Stromal cell of bone marrow (primary cell): ENCODE measurements around the gene USP49.

ENCODE experiments used
- DNase-seq: peaks from one replicate; pipeline ENCODE4 v3.0.0-alpha.2; 2012; ENCODE audit warnings: low read depth

USP49 gene

DNA sequence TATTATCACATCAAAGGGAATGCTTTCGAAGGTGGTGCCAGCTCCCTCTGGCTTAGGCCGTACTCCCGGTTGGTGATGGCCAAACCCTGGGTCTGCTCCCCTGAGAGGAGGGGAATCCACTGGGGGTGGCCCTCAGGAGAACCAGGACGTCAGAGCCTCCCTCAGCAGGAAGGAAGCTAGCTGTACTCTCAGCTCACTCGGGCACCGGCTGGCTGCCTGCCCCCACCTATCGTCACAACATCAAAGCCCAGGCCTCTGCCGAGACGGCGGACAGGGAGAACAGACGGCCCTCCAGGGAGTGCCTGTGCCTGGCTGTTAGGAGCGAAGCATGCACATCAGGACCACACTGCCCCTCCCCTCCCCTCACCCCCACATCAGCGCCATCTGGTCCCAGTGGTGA, 138.8 kb downstream of the USP49 start:
- DNase-seq = no peak

DNA sequence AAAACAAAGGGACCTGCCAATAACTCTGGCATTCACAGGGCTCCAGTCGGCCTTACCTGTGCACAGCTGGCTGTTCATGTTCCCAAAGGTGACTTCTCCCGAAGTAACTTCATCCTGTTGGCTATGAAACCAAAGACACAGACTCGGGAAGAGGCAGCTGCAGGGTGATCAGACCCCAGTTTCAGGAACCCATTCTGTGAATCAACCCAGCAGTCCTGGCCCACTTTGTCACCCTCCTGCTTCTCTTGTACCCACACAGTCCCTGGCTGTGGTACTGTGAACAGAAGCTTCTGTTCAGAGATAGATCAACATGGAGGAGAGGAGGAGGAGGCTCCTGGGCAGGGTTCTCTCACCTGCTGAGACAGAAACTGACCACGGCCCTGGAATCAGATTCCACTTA, 139.3 kb downstream of the USP49 start:
- DNase-seq = no peak

DNA sequence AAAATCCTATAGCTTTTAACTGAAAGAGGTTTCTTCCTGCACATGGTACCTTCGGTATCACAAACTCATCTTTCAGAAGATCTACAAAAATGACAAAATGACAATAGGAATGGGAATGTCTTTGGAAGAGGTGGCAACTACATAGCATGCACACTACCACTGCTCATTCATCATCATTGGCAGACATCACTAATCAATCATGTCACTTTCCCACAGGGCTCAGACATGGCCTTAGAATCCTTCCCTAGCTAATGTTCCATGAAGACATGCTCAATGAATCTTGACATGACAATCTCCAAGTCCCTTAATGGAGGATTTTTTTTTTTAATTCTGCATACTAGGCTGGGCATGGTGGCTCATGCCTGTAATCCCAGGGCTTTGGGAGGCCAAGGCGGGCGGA, 144.8 kb downstream of the USP49 start:
- no peak for DNase-seq

DNA sequence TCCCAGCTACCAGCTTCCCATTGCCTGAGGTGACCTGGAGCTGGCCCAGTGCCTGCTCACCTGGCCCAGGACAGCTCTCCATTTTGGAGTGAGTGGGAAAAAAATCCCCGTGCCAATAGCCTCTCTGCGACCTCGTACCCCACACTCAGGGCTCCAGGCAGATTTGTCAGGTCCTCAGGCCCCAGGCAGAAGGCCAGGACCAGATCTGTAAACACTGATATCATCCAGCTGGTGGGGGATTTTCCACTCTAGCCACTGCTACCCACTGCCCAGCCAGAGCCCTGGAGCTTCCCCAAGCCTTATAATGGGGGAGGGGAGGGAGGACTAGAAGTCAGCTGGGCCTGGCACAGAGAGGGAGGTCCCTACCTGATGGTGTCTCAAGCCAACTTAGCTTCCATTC, 146.6 kb downstream of the USP49 start:
- DNase-seq = no peak

DNA sequence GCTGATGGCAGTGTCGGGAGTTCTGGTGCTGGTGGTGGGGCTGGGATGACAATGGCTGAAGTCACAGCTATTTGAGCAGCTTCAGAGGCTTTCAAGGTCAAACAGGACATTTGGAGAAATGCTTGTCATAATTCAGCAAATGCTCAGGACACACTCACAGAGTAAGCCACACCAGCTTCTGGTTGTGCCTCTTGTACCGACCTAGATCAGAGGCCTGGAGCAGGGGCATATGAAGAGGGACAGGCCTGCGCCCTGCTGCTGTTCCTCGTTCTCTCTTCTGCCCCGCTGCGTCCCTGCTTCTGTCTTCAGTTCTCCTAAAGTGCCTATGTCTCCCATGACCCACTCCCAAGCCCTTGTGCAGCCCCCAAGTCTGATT, 147.1 kb downstream of the USP49 start:
- no peak for DNase-seq

DNA sequence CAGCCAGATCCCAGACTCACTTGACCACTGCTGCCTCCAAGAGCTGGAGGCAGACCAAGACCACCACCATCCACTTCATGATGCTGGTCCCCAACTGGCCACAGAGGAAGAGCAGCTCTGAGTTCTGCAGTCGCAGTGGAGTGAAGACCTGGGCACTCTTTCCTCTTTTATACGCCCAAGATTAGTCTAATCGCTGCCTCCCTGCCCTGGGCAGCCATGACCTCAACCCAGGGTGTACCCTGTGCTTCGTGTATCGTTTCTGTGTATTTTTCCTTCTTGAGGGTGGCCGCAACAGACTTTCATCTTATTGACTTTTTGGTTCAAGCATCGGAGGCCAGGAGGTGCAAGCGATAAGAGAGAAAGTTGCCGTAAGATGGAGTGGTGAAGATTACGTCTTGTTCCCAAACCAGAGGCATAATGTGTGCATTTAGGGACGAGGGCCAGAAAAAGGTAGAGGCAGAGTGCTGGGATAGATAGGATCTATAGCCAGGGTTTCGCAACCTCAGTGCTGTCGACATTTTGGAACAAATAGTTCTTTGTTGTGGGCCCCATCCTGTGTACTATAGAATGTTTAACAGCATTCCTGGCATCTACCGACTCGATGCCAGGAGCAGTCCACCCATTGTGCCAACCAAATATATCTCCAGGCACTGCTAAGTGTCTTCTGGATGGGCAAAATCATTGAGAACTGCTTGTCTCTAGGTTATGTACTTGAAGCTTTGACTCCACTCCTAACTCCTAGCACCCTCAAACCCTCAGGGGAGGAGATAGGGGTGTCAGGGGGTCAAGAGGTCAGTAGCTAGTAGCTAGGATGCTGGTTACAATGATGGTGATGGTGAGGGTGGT, 147.7 kb downstream of the USP49 start, which contains the start of gene PGC:
Gene PGC (minus strand): TSS at position 142 of the 846 bp plus-strand sequence. CDS start 63 bp downstream, at position 79.
- no peak for DNase-seq

DNA sequence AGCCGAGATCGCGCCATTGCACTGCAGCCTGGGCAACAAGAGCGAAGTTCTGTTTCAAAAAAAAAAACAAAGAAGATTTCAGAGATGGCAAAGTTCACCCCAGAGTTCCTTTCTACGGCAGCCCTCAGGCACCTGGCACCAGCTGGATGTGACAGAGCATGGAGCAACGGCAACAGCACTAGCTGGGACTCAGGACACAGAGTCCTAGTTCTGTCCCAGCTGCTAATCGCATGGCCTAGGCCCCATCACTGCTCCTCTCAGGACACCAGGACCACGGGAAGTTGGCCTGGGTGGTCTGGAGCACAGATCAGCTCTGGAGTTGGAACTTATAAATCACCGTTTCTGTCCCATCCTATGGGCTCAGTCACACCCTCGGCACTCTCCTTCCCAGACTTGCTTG, 149.1 kb downstream of the USP49 start:
- DNase-seq = no peak

DNA sequence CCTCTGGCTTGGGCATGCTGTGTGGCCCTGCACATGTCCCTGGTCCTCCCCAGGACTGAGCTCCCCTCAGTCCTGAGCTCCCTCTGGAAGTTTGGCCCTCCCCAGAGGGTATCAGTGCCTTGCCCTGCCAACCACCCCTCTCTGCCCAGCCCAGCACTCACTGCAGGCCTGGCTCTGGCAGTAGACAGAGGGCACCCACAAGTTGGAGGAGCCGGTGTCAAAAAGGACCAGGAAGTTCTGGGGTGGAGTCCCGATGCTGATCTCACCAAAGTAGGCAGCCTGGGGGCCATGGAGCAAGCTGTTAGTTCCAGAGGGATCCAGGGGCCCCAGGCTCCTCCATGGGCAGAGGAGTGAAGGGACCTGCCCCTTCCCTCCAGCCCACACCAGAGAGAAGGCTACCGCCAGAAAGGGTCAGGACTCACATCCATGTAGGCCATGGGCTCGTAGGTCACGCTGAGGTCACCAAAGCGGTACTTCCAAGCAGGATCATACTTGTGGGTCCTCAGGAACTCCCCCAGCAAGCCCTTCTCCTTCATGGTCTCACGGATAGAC, 150.9 kb downstream of the USP49 start:
- no peak for DNase-seq

DNA sequence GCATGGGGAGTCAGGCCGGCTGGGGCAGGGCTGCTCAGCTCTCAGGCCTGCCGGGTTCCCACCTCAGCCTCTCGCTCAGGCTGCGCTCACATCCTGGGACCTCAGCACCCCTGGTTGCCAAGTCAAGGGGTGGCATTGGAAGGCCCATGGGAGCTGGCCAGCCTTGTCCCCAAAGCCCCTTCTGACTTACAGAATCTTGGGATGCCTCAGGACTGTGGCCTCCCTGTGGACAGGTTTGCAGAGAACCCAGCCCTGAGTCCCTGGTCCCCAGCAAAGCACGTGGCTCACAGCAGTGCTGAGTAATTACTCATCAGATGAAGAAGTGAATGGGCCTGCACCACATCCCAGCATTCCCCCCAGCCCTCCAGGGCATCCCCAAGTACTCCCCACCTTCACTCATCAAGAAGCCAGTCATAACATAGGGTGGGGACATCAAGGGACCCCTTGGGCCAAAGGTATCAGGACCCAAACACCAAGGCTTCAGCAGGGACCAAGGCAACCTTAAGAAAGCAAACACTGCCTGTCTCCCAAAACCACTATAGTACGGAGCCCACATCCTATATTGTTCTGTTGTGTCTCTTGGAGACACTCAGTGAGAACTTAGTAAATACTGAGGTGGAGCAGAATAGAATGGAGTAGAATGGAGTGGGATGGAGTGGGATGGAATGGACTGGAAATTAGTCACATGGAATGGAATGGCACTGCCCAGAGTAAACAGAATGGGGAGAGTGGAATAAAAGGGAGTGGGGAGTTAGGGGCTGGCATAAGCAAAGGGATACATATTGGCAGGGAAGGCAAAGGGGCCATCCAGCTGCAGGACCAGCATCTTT, 151.6 kb downstream of the USP49 start:
- no peak for DNase-seq

DNA sequence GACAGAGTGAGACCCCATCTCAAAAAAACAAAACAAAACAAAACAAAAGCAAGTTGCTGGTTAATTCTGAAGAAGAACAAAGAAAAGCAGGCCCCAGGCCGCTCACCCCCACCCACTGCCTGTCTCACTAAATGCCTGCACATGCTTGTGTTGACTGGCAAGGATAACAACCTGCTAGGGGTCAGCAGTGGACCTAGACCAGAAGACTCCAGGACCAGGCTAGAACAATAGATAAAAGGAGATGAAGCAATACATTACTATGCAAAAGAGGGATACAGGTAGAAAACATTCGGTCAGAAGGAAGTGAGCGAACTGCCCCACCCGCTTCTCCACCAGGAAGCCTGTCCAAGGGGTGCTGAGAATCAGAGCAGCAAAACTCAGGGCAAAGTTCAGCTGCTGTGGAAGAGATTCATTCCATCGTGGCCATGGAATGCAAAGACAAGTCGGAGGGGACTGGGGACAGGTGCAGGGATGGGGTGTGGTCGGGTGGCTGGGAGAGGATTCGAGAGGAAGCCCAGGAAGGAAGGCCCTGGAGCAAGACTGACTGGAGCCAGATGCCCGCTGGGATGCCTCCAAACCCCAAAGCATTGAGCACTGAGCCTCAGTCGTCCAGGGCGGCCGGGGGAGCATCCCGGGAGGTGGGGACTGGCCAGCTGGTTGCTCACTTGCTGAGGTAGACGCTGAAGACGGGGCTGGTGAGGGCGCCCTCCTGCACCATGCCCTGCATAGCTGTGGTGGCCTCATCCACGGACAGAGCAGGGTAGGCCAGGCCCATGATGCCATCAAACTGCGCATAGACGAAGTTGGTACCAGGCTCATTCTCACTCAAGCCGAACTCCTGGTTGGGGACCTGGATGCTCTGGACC, 153.3 kb downstream of the USP49 start:
- DNase-seq = no peak

DNA sequence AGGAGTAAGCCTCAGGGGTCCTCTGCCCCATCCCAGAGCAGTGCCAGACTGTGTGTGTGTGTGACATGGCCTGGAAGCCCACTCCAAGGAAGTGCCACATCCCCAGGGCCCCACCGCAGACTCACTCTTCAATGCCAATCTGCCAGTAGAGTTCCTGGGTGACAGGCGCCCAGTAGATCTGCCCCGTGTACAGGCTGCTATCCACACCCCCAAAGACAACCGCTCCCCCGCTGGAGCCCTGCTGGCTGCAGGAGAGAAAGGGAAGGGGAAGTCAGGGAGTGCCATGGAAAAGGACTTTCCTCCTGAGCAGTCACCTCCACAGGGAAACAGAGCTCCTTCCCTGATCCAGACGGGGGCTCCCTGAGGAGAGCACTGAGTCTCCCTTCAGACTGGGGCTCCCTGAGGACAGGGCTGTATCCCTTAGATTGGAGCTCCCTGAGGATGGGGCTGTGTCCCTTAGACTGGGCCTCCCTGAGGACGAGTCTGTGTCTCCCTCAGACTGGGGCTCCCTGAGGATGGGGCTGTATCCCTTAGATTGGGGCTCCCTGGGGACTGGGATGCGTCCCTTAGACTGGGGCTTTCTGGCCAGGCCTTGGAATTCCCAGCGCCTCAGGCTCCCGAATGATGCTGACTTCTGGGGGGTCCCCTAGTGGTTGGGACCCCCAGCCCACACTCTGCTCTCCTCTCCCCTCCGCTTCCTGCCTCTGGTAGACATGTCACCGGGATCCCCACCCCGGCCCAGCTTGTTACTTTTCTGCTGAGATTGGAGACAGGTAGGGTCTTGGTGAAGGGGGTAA, 154.6 kb downstream of the USP49 start:
- no peak for DNase-seq
